Activated CD8-positive, alpha-beta memory T cell treated with anti-CD3 and anti-CD28 coated beads for 24 hours (primary cell): ENCODE results near the gene POP7.
A peak's percentile ranks its signal among the peaks of the same experiment; 100 is the strongest.

ENCODE experiments used
- DNase-seq: peaks from one replicate; pipeline ENCODE4 v3.0.0-alpha.2; 2020

Gene POP7

DNA sequence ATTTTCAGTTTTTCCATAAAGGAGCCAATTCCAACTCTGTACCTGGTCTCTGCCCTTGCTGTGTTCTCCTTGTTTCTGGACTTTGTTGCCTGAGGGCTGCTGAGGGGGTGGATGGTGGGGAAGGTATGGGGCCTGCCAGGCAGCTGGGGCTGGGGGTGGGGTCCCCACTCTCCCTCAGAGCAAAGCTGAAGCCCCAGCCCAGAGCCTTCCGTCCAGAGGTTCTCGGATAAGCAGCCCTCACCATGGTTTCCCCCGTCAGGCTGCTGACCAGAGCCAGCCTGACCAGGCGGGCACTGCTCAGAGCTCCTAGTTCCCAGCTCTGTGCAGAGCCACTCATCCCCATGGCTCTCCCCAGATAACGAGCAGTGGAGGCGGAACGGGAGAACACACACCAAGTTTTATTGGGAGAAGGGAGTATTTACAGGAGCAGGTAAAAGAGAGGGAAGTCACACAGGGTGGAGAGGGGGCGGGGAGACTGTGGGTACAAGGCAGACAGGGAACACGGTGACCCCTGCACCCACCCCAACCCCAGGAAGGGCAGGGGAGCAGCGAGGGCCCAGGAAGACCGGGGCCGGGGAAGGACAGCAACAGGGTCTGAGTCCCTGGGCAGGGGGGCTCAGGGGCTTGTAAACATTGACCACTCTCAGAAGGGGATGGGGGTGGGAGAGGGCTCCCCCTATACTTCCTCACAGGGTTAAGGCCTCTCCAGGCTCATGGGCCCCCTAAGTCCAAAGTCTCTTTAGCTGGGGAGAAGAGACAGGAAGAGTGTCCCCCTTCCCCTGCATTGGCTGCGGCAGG lies 26.6 kb upstream of the POP7 start:
- peak; percentile 57 for DNase-seq

DNA sequence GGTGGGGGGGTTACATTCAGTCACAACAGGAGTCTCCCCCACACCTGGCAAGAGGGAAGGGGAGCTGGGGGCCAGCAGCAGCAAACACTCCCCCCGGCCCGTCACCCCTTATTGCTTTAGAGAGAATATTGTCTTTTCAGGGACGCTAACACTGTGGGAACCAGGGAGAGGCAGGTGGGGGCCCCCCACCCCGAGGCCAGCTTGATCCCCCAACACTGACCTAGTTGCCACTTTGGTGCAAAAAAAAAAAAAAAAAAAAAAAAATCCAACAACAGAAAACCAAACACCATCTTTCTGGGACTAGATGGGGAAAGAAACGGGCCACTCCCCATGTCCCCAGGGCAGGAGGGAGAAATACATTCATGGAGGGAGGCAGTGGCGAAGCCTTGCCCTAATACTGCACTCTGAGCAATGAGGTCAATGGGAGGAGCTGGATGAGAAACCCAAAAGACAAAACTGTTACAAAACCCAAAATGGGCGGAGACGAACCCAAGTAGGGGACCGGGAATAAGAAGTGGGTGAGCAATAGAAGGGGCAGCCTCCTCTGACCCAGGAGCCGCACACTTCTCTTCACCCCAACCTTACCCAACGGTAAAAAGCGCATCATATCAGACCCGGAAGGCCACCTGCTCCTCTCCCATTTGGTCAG lies 25.9 kb upstream of the POP7 start:
- no peak for DNase-seq

DNA sequence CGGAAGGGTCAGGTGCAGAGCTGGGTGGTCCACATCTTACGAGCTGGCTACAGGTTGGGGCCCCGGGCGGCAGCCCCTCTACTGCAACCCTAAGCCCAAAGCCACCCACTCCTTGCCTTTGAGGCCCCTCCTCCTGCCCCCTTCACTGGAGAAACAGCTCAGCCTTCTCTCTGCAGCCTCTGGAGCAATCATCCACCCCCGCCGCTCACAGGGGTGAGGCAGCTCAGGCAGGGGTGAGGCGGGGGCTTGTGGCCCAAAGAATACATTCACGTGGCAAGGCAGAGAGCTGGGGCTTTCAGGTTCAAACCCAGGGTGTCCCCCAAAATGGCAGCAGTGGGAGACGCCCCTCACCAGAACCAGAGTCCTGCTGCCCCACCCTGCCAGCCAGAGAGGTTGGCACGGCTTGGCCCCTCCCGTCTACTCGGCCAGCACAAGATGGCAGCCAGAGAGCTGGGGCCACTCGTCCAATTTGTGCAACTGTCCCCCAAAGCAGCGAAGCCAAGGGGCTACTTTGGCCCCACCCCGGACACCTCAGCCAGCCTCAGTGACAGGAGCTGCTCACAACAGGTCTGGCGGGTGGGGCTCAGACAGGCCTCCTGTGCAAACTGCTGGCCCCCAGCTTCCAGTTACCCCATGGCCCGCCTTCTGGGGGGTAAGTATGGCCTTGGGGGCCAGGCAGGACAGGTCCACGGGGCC lies 25.2 kb upstream of the POP7 start:
- DNase-seq, result peak; percentile 63

DNA sequence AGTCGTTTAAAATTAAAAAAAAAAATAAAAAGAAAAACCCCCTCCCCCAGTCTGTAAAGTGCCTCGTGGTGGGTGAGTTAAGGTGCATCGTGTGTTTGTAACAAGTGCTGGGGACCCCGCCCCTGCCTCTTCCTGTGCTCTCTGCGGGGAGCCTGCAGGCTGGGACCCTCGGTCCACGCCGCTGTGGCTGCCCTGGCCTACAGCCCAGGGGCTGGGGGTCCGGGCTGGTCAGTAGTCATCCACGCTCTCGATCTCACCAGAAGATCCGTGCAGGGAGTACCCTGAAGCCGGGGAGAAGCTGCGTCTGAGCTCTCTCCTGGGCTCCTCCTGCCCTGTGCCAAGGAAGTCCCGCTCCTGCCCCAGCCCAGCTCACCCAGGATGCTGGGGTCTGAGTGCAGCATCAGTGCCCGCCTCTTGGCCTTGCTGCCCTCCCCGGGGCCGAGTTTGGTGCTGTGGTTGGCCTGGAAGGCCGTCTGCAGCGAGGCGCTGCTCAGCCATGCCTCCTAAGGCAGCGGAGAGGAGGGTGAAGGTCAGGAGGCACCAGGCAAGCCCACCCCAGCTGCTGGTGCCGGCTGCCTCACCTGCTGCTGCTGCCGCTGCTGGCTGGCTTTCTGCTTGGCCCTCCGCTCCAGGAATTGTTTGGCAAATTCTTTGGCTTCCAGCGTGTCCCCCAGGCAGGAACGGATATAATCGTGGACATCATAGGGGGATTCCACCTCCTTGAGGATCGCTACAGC lies 24.3 kb upstream of the POP7 start:
- no peak for DNase-seq

DNA sequence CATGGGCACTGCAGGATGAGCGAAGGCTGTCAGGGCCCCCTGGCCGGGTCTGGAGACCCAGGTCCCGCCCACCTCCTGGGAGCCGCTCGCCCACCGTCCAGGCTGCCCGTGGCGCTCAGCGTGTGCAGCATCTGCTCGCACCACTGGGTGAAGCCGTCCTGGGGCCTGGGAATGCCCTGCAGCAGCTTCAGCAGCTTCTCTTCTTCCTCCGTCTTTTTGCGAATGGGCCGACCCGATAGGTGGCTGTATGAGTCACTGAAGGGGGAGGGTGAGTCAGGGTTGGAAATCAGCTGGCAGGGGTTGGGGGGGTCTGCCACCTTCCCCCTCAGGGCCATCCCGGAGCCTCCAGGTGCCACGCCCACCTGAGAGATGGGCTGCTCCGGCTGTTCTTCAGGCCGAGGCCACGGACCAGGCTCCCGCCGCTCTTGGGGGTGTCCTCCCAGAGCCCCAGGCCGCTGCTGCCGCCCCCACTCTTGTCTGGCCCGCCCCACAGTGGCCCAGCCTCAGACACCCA lies 23.6 kb upstream of the POP7 start:
- DNase-seq, result peak; percentile 66

DNA sequence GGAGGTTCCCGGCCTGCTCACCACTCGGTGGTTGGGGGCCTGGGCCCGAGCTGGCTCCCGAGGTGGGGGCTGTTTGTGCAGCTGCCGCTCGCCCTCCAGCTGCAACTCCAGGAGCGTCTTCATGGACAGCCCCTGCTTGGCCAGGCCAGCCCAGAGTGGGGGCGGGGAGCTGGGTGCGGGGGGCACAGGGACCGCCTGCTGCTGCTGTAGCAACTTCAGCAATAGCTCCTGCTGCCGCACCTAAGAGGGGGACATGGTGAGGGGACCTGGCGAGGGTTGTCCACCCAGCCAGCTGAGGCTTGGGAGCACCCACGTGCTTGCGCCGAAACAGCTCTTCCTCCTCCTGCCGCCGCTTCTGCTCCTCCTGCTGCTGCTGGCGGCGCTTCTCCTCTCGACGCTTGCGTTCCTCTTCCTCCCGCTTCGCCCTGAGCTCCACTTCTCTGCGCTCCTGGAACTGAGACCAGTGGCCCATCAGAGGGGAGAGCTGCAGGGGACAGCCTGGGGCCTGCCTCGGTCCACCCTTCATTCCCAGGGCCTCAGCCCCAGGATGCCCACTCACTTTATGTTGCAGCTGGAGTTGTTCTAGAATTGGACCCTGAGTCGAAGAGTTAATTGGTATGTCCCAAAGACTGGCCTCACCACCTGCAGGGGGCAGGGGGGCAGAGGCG lies 22.8 kb upstream of the POP7 start:
- DNase-seq, result peak; percentile 57

DNA sequence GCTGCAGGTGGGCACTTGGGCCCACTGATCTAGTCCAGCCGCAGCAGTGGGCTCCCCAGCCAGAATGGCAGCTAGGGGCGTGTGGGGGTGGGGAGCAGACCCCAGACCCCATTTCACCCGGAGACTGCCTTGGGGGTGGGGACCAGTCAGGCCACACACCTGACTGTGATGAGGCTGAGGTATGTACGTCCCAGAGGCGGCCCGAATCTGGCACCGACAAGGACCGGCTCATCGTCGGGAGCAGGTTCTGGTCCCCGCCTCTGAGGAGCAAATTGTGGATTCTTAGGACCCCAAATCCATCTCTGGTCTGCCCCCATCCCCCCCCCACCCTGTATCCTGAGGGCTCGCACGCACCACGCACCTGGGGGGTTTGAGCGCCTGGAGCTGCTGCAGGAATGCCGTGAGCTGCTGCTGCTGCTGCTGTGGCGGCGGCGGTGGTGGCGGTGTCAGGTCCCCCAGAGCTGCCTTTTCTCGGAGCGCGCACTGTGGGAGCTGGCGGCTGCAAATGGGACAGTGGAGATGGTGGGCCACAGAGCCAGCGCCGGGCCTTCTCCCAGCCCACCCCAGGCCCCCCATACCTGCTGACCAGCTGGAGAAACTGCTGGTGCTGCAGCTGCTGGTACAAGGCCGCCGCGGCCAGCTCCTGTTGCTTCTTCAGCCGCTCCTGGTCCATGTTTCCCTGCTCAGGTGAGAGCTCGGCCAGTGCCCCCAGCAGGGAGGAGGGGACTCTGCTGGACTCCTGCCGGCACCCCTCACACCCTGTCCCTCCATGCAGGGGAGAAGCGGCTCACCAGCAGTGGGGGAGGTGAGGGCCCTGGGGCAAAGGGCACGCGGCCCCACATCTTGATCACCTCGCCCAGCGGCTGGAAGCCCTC lies 22.0 kb upstream of the POP7 start:
- DNase-seq, result no peak

DNA sequence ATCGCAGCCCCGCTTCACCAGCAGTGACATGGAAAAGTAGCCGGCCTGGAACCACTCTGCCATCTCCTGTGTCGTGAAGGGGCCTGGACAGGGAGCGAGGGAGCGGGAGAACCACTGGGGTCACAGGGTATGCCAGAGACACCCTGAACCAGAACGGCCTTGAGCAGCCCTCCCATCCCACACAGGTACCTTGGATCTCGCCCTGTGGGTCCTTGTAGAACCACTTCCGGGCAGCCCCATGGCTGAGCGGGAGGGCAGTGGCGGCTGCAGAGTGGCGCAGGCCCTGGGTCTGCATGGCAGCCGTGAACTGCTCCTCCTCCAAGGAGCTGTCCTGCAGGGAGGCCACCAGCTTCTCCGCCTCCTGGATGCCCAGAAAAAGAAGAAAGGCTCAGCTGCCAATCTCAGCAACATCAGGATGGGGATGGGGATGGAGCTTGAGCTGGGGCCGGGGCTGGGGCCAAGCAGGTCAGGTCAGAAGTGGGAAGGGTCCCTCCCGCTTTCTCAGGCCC lies 21.3 kb upstream of the POP7 start:
- DNase-seq, result peak; percentile 54

DNA sequence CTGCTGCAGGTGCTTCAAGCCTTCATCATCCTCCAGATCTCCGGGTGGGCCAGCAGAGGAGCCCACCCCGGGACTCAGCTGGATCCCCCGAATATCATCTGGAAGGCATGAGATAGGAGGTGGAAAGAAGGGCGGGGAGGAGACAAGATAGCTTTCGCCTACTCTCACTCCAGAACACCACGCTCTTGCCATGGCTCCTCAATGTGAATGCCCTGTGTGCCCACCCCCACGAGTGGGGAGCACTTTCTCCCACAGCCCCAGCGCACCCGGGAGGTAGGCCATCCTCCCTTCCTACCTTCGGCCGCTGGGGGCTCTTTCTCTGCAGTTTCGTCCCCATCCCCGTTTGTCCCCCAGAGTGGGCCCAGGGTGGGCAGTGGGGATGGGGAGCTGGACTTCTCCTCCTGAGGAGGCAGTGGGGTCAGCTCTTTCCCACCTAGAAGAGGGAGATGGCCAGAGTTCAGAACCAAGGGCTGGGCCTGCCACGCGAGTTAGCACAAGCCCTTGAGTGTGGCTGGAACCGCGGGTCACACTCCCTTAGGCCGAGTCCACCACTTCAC lies 20.8 kb upstream of the POP7 start:
- DNase-seq, result no peak

DNA sequence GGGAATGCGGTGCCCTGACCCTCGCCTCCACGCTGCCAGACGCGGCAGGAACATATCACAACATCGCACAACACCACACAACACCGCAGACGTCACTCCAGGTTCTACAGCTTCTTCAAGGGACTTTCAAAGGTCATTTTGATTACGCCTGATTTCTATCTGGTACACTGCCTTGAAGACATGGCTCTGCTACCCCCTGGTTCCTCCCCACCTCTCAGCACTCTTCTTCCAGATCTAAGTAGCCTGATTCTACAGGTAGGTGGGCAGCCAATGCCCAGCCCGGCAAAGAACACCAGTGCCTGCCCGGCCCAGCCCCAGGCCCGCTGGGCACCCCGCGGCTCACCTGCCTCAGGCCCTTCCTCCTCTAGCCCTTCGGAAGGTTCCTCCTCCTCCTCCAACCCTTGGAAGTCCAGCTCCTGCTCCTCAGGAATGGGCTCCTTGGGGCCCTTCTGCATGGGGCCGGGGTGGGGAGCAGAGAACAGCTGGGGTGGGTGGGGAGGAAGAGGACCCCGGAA lies 20.2 kb upstream of the POP7 start:
- DNase-seq, result no peak

DNA sequence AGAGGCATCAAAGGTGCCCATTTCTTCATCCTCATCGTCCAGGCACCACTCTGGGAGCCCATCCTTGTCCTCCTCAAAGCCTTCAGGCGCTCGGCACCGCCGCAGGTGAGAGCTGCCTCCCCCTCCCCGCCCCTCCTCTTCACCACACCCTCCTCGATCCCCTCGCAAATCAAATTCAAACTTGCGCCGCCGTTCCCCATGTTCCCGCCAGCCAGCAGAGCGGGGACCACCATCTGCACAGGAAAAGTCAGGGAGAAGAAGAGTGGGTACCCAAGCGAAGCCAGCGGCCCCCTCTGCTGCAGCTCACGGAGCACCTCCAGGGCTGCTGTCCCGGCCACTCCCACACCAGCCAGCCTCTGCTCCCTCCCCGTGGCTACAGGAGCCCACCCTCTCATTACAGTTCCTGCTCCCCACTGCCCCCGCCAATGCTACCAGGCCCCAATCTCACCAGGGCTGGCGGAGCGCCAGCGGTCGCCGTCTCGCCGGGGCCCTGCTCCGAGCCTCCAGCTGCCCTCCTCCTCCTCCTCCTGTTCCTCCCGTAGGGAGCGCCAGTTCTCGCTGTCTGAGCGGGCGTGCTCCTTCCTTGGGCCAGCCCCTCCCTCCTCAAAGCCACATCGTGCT lies 19.6 kb upstream of the POP7 start:
- no peak for DNase-seq

DNA sequence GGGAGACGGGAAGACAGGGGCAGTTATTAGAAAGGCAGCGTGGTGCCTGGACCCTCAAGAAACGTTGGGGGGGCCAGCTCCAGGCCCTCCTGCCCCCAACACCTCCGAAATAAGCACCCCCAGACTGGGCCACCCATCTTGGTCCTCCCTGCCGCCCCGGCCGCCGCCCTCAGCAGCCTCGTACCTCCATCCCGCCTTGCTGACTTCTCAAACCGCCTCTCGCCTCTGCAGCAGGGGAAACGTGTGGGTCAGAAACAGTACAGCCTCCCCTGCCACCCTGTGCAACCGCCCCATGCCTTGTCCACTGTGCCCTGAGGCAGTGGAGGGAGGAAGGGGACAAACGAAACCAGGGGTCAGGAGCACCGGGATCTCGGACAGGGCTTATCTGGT lies 19.1 kb upstream of the POP7 start:
- no peak for DNase-seq

DNA sequence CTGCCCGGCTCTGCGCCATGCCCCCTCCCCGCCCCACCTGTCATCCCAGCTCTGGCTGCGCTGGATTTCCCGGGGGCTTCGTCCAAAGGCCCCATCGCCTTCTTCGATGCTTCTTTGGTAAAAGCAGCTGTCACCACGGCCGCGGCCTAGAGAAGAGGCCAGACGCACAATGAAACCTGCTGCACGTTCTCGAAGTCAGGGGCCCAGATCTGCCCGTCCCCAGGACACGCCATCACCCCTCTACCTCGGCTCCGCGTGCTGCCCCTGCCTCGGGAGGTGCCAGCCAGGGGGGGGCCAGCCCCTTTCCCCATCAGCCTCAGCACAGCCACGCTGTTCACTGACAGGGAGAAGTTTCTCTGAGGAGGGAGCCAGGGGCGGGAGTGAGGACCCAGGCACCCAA lies 18.7 kb upstream of the POP7 start:
- DNase-seq, result no peak

DNA sequence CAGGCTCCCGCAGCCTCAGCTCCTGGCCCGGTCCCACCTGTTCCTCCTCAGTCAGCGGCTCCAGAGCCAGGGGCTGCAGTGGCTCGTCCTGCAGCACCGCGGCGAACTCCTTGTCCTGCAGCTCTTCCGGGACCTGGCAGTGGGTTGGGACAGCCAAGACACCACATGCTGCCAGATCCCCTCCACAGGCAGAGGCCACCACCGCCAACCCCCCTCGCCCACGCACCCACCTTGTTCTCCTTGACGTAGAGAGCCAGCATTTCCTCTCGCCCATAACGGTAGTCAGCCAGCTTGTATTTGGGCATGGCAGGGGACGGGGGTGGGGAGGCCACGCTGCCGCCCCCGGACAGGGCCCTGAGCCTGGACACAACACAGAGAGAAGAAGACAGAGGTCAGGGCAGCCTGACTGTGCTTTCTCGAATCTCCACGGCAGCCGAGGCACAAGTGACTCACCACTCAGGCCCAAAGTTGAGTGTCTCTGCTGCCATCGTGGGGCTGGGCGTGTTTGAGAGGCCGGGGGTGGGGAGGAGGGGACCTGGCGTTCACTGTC lies 18.1 kb upstream of the POP7 start:
- DNase-seq, result peak; percentile 56

DNA sequence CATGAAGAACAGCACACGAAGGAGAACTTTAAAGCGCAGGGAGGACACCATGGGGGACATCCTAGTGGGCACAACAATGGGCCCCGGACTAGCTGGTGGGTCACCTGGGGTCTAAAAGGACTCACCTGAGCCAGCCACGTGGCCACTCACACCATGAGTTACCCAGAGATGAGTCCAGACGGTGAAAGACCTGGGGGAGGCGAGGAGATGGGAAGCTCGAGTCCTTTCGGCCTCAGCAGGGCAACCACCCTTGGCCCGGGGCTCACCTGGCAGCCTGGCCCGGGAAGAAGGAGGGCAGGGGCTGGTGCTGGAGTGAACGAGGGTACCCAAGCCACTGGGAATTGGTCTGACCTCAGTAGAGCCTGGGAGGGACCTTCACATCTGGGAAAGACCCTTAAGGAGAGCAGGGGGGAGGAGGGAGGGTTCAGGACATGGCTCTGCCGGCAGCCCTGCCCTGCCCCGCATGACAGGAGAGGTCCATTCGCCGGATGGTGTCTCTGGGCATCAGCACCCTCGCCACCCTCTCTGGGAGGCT lies 17.5 kb upstream of the POP7 start:
- no peak for DNase-seq

DNA sequence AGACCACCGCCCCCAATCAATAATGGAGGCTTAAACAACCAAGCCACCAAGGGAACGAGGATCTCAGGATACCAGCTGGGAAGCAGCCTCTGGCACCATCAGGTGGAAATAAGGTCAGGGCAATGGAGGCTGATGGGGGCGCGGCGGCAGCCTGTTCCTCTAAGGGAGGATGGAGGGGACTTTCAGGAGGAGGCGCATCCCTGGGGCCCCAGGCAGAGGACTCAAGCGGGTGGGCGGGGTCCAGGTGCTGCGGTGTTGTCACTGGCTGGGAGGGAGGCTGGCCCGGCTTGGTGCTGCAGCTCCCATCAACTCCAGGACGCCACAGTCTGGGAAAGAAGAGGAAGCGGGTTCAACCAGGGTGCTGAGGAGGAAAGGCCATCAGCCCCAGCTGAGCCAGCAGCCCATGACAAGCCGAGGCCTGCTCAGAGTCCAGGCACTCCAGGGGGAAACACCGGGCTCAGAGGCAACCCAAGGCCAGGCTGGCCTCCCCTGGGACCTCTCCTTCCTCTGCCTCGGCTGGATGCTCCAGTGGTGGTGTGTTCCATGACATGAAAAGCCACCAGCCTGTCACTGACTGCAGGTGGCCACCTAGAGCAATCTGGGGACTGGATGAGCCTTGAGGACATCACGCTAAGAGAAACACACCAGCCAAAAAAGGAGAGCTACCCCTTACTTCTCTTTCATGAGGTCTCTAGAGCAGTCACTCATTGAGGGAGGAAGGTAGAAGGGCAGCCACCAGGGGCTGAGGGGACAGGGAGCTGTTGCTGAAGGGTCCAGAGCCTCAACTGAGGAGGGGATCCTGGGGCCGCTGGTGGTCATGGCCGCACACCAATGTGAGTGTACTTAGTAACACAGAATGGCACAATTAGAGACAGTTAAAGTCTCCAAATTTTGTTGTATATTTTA lies 16.4 kb upstream of the POP7 start:
- DNase-seq, result peak; percentile 54

DNA sequence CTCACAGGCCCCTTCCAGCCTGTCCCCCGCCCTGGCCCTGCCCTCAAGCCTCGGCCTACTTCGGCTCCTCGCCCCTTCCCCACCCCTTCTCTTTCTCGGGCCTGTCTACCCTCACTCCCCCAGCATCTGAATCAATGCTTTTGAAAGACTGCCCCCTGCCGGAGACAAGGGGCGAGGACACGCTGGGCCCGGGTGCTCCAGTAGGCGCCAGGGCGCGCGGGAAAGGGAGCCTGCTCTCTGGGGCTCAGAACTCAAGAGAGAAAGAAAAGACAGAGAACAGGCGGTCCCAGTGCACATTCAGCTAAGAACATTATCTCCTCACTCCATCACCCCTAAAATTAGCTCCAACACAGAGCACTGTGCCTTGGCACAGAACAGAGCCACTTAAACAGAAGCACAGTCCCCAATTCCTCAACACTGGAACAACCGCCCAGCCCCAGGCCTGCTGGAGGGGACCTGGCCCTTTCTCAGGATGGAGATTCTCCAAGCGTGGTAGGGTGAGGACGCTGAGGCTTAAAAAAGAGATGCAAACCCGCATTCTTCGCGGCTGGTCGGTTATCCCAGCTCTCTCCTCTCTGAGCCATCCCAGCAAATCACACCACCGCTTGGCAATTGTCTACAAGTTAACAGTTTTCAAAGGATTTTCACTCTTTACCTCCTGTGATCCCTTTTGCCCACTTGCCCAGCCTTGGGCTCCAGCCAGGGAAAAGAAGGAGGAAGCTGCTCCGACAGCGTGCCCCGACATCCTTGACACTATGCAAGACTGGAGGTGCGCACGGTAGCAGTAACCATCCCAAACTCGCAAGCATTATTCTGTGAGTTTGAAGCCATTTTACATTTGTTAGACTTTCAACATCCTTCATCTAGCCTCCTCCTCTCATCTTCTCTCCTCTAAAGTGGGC lies 14.0 kb upstream of the POP7 start:
- DNase-seq, result peak; percentile 92
